IMR-90 (cell line): ENCODE data around the gene CHRFAM7A. TPM values are rescaled to one million over a fixed set of nuclear protein-coding genes. Genes with fewer than 3 reads are reported as not detected.
"Not testable (repeated sequence)": the region's sequence is repeated elsewhere in the genome, so short reads cannot be mapped to it uniquely, and the experiment has no call there.

Source experiments
- ATAC-seq: fragments of 200-7000 bp; cut with Tn5 transposase; 2 replicates; pipeline ENCODE4 v1.9.1; 2020; ENCODE audit warnings: low read depth, mild to moderate bottlenecking, moderate library complexity
- BruUV-seq: library from RNA; stranded (reverse); fragments of 400-500 nt; replicated peaks from 2 replicates; lab custom pipeline; 2021; lab: Mats Ljungman, UMichigan
- CTCF ChIA-PET: fragments of 300-600 bp; formaldehyde crosslinking; extraction: SDS; loops from one replicate; lab custom pipeline; 2021; ENCODE audit warnings: antibody characterized with exemption; lab: Yijun Ruan, JAX
- POLR2A ChIA-PET: fragments of 300-600 bp; sonication (Branson Sonifier 250); formaldehyde crosslinking; loops from one replicate; lab custom pipeline; 2022; ENCODE audit warnings: antibody characterized with exemption; ENCODE audit not compliant: unreplicated experiment; lab: Charles Lee
- DNase-seq: peaks from one replicate; pipeline ENCODE4 v3.0.0; 2013
- H2AFZ ChIP-seq: replicated peaks from 2 replicates; pipeline ENCODE3; 2013; ENCODE audit warnings: low read length, mild to moderate bottlenecking; ENCODE audit not compliant: poor library complexity
- H2AK5ac ChIP-seq: 2 replicates; pipeline ENCODE4 v1.6.1; 2013; ENCODE audit warnings: low read depth, low read length, inconsistent platforms
- H2AK9ac ChIP-seq: replicated peaks from 2 replicates; pipeline ENCODE3; 2013; ENCODE audit warnings: mild to moderate bottlenecking, low read depth, low read length, moderate library complexity; ENCODE audit not compliant: poor library complexity
- H2BK120ac ChIP-seq: 2 replicates; pipeline ENCODE4 v1.6.1; 2013; ENCODE audit warnings: low read depth, low read length, inconsistent platforms
- H2BK15ac ChIP-seq: 3 replicates; pipeline ENCODE4 v1.6.1; 2013; ENCODE audit warnings: low read depth, low read length, inconsistent platforms
- H2BK20ac ChIP-seq: 2 replicates; pipeline ENCODE4 v1.6.1; 2013; ENCODE audit warnings: low read depth, mild to moderate bottlenecking, inconsistent platforms, low read length, moderate library complexity
- H2BK5ac ChIP-seq: 2 replicates; pipeline ENCODE4 v1.6.1; 2013; ENCODE audit warnings: mild to moderate bottlenecking, low read depth, low read length, inconsistent platforms; ENCODE audit not compliant: poor library complexity, severe bottlenecking
- H3K14ac ChIP-seq: replicated peaks from 2 replicates; pipeline ENCODE4 v1.6.1; 2013; ENCODE audit warnings: low read depth, low read length, inconsistent platforms
- H3K18ac ChIP-seq: 2 replicates; pipeline ENCODE4 v1.6.1; 2013; ENCODE audit warnings: low read depth, low read length, control low read depth
- H3K23ac ChIP-seq: 2 replicates; pipeline ENCODE4 v1.6.1; 2013; ENCODE audit warnings: low read depth, low read length, inconsistent platforms
- H3K27ac ChIP-seq: 2 replicates; pipeline ENCODE4 v1.5.1; 2013; ENCODE audit warnings: mild to moderate bottlenecking, control low read depth, low read length; ENCODE audit not compliant: insufficient read depth
- H3K27me3 ChIP-seq: 2 replicates; pipeline ENCODE4 v1.6.1; 2013; ENCODE audit warnings: low read length; ENCODE audit not compliant: control insufficient read depth, insufficient read depth
- H3K36me3 ChIP-seq: 2 replicates; pipeline ENCODE4 v1.6.1; 2013; ENCODE audit warnings: low read length, mixed read lengths; ENCODE audit not compliant: control insufficient read depth, insufficient read depth
- H3K4ac ChIP-seq: 2 replicates; pipeline ENCODE4 v1.6.1; 2013; ENCODE audit warnings: low read depth, low read length, inconsistent platforms
- H3K4me1 ChIP-seq: 2 replicates; pipeline ENCODE4 v1.6.1; 2013; ENCODE audit warnings: low read length, mixed read lengths; ENCODE audit not compliant: control insufficient read depth, insufficient read depth
- H3K4me2 ChIP-seq: 2 replicates; pipeline ENCODE4 v1.6.1; 2013; ENCODE audit warnings: low read depth, mild to moderate bottlenecking, control low read depth, low read length, moderate library complexity
- H3K4me3 ChIP-seq: 2 replicates; pipeline ENCODE4 v1.5.1; 2013; ENCODE audit warnings: low read depth, mild to moderate bottlenecking, control low read depth, low read length, moderate library complexity; ENCODE audit not compliant: insufficient read depth
- H3K56ac ChIP-seq: 2 replicates; pipeline ENCODE4 v1.6.1; 2013; ENCODE audit warnings: low read length, inconsistent platforms; ENCODE audit not compliant: insufficient read depth; ENCODE audit errors: extremely low read depth
- H3K79me1 ChIP-seq, 2 experiments: 2 replicates each; pipeline ENCODE4 v1.6.1; 2013; ENCODE audit warnings: low read length in 2 of 2, inconsistent platforms in 1 of 2, low read depth in 1 of 2
- H3K9ac ChIP-seq: 2 replicates; pipeline ENCODE4 v1.6.1; 2013; ENCODE audit warnings: low read depth, low read length, control low read depth
- H3K9me1 ChIP-seq: 2 replicates; pipeline ENCODE4 v1.6.1; 2013; ENCODE audit warnings: low read length, inconsistent platforms; ENCODE audit not compliant: insufficient read depth
- H3K9me3 ChIP-seq: 2 replicates; pipeline ENCODE4 v1.6.1; 2013; ENCODE audit warnings: low read length; ENCODE audit not compliant: control insufficient read depth, insufficient read depth
- H4K20me1 ChIP-seq: 2 replicates; pipeline ENCODE4 v1.6.1; 2013; ENCODE audit warnings: low read length, inconsistent platforms; ENCODE audit not compliant: insufficient read depth
- H4K5ac ChIP-seq: 2 replicates; pipeline ENCODE4 v1.6.1; 2013; ENCODE audit warnings: mild to moderate bottlenecking, low read depth, low read length, control low read depth
- H4K8ac ChIP-seq, 2 experiments: 2 replicates each; pipeline ENCODE4 v1.6.1; 2013; ENCODE audit warnings: low read depth in 2 of 2, low read length in 2 of 2, control low read depth in 1 of 2, inconsistent platforms in 1 of 2
- H4K91ac ChIP-seq: 2 replicates; pipeline ENCODE4 v1.6.1; 2013; ENCODE audit warnings: low read depth, low read length, inconsistent platforms; ENCODE audit not compliant: insufficient read depth
- WGBS, 2 experiments: methylation state at CpG; one replicate each; pipeline versions ENCODE4 v1.1.5 to v1.1.7; 2013; ENCODE audit warnings: missing lambda C conversion rate in 2 of 2; ENCODE audit not compliant: insufficient read length in 1 of 2; ENCODE audit errors: extremely low coverage in 2 of 2; 5-methylcytosine and 5-hydroxymethylcytosine counted together
- dilution Hi-C: fragments of 300-500 bp; cut with HindIII; formaldehyde crosslinking; loops from one replicate; pipeline ENCODE4 v1.14.3; 2018; ENCODE audit warnings: low sequenced_read_pairs; ENCODE audit not compliant: unreplicated experiment
- in situ Hi-C: fragments of 300-500 bp; cut with MboI; formaldehyde crosslinking; loops from 3 replicates; pipeline ENCODE4 v1.14.3; 2019; ENCODE audit warnings: low sequenced_read_pairs, inconsistent platforms, mixed read lengths
- intact Hi-C: fragments of 100-400 bp; cut with micrococcal nuclease; formaldehyde crosslinking; loops from 2 replicates; pipeline ENCODE4 v1.10.0; 2022
- polyA plus RNA-seq, 3 experiments: library from polyadenylated mRNA; depleted of rRNA; stranded (reverse); fragments of >200 nt; gene quantifications; 2 replicates each; pipeline ENCODE4 v1.2.3, GENCODE V29; 2012; ENCODE audit warnings: low replicate concordance in 1 of 3
- total RNA-seq: library from RNA; depleted of rRNA; stranded (reverse); fragments of >200 nt; gene quantifications from 2 replicates; pipeline ENCODE4 v1.2.3, GENCODE V29; 2012

Gene CHRFAM7A
- total and polyA plus RNA-seq, 2 of the 4 experiments (the other 2 are of a cell fraction), result 0.18 TPM; not detected in 1

GRCh38 chr15:30414160-30414559 lies 20.8 kb upstream of the CHRFAM7A start, which contains the start of gene GOLGA8R:
GOLGA8R (minus strand) TSS chr15:30414260; CDS start chr15:30414162, 98 bp downstream.
- POLR2A ChIA-PET, in situ Hi-C loops, H2AFZ ChIP-seq: not testable (repeated sequence)

GRCh38 chr15:30407636-30408035 lies 14.3 kb upstream of the CHRFAM7A start:
- intact Hi-C loops, H3K4ac ChIP-seq, H3K79me1 ChIP-seq, DNase-seq, H2AFZ ChIP-seq, H3K4me3 ChIP-seq, H3K9me3 ChIP-seq, H2BK20ac ChIP-seq, H3K23ac ChIP-seq, H3K56ac ChIP-seq, H3K9me1 ChIP-seq, H3K27me3 ChIP-seq, H4K5ac ChIP-seq, H3K14ac ChIP-seq, H3K4me2 ChIP-seq, H2AK5ac ChIP-seq, ATAC-seq, H2BK15ac ChIP-seq, BruUV-seq, dilution Hi-C loops, CTCF ChIA-PET, H2BK120ac ChIP-seq, H4K8ac ChIP-seq, H2AK9ac ChIP-seq, H3K18ac ChIP-seq, POLR2A ChIA-PET, H4K91ac ChIP-seq, H4K20me1 ChIP-seq, in situ Hi-C loops, H3K27ac ChIP-seq, H2BK5ac ChIP-seq, H3K9ac ChIP-seq, H3K36me3 ChIP-seq, H3K4me1 ChIP-seq: not testable (repeated sequence)
- WGBS, 2 experiments, result 80% methylated on average over 2 of the region's 6 CpGs; no CpG with 5 or more reads in 1 of the 2 experiments

More at GRCh38 chr15:30414160-30414559, 20.8 kb upstream of the CHRFAM7A start, which contains the start of gene GOLGA8R:
- dilution Hi-C loops, H3K27me3 ChIP-seq, H3K36me3 ChIP-seq, H2AK9ac ChIP-seq, H4K91ac ChIP-seq, H3K23ac ChIP-seq, H3K4ac ChIP-seq, H2BK15ac ChIP-seq, H4K8ac ChIP-seq, H3K9ac ChIP-seq, BruUV-seq, H3K18ac ChIP-seq, H2AK5ac ChIP-seq, H3K14ac ChIP-seq, ATAC-seq, H3K4me2 ChIP-seq, H2BK20ac ChIP-seq, H3K4me1 ChIP-seq, DNase-seq, H4K20me1 ChIP-seq, H3K9me1 ChIP-seq, CTCF ChIA-PET, intact Hi-C loops, H2BK120ac ChIP-seq, H3K4me3 ChIP-seq, H2BK5ac ChIP-seq, H4K5ac ChIP-seq, H3K79me1 ChIP-seq, H3K9me3 ChIP-seq, H3K56ac ChIP-seq, H3K27ac ChIP-seq: not testable (repeated sequence)
- WGBS, 2 experiments, result no CpG with 5 or more reads among the region's 7 CpGs
